PFSK-1 (cell line): ENCODE measurements around the gene ACTN1.

Experiments used
- FOXP2 ChIP-seq: optimal IDR thresholded peaks from 2 replicates; pipeline ENCODE3; 2011; ENCODE audit warnings: borderline replicate concordance, control low read depth, inconsistent platforms; ENCODE audit not compliant: insufficient read depth; ENCODE audit errors: extremely low read length, extremely low read depth
- POLR2AphosphoS5 ChIP-seq: IDR thresholded peaks from 2 replicates; pipeline ENCODE4 v1.6.1; 2012; ENCODE audit warnings: low read depth, mild to moderate bottlenecking, control low read depth, low read length, moderate library complexity
- SIN3A ChIP-seq: IDR thresholded peaks from 2 replicates; pipeline ENCODE4 v1.6.1; 2012; ENCODE audit warnings: mild to moderate bottlenecking, low read length, moderate library complexity, borderline replicate concordance; ENCODE audit not compliant: insufficient read depth
- TAF1 ChIP-seq: IDR thresholded peaks from 2 replicates; pipeline ENCODE4 v1.6.1; 2012; ENCODE audit warnings: low read length, control low read depth, borderline replicate concordance; ENCODE audit not compliant: insufficient read depth
- TF ChIP-seq, protein P1 (sequence below), 2 experiments: IDR thresholded peaks; 2 replicates each; pipeline versions ENCODE4 v1.6.1 to v1.8.0; 2011 to 2012; ENCODE audit warnings: low read depth in 2 of 2, low read length in 2 of 2, control low read depth in 1 of 2, inconsistent platforms in 1 of 2, mild to moderate bottlenecking in 1 of 2, moderate library complexity in 1 of 2; ENCODE audit not compliant: insufficient read depth in 1 of 2

The ACTN1 gene

DNA sequence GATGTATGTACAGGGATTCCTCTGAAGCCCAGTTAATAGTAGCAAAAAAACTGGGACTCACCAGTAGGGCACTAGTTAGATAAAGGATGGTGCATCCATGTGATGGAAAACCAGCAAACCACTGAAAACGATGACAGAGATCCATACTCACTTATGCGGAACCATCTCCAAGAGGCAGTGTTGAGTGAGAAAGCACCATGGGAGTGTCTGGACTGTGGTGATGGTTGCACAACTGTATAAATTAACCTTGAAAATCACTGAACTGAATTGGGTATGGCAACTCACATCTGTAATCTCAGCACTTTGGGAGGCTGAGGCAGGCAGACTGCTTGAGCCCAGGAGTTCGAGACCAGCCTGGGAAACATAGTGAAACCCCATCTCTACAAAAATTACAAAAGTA is 132.6 kb downstream of the ACTN1 start:
- no peak for TF ChIP-seq SIN3A
- TF ChIP-seq POLR2AphosphoS5, result no peak
- TF ChIP-seq, protein P1, sequence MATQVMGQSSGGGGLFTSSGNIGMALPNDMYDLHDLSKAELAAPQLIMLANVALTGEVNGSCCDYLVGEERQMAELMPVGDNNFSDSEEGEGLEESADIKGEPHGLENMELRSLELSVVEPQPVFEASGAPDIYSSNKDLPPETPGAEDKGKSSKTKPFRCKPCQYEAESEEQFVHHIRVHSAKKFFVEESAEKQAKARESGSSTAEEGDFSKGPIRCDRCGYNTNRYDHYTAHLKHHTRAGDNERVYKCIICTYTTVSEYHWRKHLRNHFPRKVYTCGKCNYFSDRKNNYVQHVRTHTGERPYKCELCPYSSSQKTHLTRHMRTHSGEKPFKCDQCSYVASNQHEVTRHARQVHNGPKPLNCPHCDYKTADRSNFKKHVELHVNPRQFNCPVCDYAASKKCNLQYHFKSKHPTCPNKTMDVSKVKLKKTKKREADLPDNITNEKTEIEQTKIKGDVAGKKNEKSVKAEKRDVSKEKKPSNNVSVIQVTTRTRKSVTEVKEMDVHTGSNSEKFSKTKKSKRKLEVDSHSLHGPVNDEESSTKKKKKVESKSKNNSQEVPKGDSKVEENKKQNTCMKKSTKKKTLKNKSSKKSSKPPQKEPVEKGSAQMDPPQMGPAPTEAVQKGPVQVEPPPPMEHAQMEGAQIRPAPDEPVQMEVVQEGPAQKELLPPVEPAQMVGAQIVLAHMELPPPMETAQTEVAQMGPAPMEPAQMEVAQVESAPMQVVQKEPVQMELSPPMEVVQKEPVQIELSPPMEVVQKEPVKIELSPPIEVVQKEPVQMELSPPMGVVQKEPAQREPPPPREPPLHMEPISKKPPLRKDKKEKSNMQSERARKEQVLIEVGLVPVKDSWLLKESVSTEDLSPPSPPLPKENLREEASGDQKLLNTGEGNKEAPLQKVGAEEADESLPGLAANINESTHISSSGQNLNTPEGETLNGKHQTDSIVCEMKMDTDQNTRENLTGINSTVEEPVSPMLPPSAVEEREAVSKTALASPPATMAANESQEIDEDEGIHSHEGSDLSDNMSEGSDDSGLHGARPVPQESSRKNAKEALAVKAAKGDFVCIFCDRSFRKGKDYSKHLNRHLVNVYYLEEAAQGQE (IDR thresholded peaks at IDR 0.05; ENCODE audit: insufficient read depth in 1 of 2, low read depth in 2 of 2, low read length in 2 of 2), result no peak
- TF ChIP-seq FOXP2, result no peak
- TF ChIP-seq TAF1, result no peak

DNA sequence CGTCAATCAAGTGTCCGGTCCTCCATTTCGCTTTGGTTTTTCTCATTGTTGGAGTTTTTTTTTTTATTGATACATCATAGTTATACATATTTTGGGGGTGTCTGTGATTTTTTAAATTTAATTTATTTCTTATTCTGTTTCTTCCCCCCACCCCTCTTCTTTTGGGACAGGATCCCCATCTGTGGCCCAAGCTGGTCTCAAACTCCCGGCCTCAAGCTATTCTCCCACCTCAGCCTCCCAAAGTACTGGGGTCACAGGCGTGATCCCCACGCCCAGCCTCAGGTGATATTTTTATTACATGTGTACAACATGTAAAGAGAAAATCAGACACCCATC is 134.9 kb downstream of the ACTN1 start:
- no peak for TF ChIP-seq TAF1
- TF ChIP-seq FOXP2, result no peak
- TF ChIP-seq, protein P1 (IDR thresholded peaks at IDR 0.05; ENCODE audit: insufficient read depth in 1 of 2, low read depth in 2 of 2, low read length in 2 of 2), result no peak
- TF ChIP-seq POLR2AphosphoS5, result no peak
- no peak for TF ChIP-seq SIN3A

DNA sequence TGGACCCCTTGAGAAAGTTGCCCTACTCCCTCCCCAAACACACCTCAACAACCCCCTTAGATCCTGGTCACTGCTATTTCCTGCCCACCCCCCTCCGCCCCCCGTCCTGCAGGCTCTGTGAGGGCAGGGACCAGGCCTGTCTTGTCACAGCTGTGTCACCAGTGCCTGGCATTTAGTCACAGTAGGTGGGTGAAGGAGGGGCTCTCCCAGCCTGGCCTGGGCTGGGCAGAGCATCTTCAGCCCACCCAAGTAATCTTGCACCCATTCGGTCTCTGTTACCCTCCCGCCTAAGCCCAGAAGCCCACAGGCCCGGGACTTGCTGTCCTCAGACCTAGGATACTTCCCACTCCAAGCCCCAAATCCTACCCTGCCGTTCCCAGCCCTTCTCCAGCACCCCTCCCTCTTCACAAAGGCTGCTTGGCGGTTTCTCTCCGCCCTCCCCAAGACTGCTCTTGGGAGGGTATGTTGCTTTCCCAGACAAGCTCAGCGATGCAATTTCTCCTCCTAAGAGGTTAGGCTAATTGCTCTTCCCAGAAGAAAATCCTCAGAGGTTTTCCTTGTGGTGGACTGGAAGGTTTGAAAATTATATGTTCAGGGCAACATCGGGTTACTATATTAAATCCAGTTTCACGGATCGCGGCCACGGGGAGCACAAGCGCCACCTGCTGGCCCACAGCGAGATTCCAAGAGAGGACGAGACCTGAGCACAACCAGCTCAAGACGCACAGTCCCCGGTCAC is 135.5 kb downstream of the ACTN1 start:
- TF ChIP-seq, protein P1 (IDR thresholded peaks at IDR 0.05; ENCODE audit: insufficient read depth in 1 of 2, low read depth in 2 of 2, low read length in 2 of 2), result no peak
- TF ChIP-seq SIN3A, result no peak
- TF ChIP-seq FOXP2, result no peak

DNA sequence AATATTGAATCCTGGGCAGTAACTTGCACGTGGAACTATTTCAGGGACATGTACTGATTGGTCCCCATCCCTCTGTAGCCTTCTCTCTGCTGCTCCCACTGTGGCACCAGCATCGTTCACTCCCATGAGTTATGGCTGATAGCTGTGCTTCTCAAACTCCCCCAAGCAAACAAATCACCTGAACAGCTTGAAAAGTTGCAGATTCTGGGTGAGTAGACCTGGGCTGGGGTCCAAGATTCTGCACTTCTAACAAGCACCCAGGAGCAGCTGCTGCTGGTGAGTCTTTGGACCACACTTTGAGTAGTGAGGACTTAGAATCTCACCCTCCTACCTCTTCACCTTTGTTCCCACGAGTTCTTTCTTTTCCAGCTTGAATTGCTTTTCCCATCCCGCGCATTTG is 136.8 kb downstream of the ACTN1 start:
- TF ChIP-seq TAF1, result no peak
- TF ChIP-seq SIN3A, result no peak
- no peak for TF ChIP-seq FOXP2
- TF ChIP-seq, protein P1 (IDR thresholded peaks at IDR 0.05; ENCODE audit: insufficient read depth in 1 of 2, low read depth in 2 of 2, low read length in 2 of 2), result no peak
- no peak for TF ChIP-seq POLR2AphosphoS5
